GM21360 (cell line): Measurements from ENCODE around the gene CCDC138.
"Not testable (repeated sequence)": the region's sequence is repeated elsewhere in the genome, so short reads cannot be mapped to it uniquely, and the experiment has no call there.

Source experiments
- ATAC-seq: cut with Tn5 transposase; IDR thresholded peaks from one replicate; pipeline ENCODE4 v1.9.1; 2021; ENCODE audit warnings: mild to moderate bottlenecking, moderate library complexity; ENCODE audit not compliant: unreplicated experiment

The CCDC138 gene, protein sequence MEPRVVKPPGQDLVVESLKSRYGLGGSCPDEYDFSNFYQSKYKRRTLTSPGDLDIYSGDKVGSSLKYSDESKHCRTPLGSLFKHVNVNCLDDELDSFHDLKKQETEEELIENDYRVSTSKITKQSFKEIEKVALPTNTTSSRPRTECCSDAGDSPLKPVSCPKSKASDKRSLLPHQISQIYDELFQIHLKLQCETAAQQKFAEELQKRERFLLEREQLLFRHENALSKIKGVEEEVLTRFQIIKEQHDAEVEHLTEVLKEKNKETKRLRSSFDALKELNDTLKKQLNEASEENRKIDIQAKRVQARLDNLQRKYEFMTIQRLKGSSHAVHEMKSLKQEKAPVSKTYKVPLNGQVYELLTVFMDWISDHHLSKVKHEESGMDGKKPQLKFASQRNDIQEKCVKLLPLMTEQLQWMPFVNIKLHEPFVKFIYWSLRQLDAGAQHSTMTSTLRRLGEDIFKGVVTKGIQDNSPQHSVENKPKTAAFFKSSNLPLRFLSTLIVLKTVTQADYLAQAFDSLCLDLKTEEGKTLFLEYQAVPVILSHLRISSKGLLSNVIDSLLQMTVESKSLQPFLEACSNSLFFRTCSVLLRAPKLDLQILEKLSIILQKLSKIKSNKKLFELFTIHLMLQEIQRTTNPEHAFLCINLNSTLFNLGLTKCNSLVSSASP

DNA sequence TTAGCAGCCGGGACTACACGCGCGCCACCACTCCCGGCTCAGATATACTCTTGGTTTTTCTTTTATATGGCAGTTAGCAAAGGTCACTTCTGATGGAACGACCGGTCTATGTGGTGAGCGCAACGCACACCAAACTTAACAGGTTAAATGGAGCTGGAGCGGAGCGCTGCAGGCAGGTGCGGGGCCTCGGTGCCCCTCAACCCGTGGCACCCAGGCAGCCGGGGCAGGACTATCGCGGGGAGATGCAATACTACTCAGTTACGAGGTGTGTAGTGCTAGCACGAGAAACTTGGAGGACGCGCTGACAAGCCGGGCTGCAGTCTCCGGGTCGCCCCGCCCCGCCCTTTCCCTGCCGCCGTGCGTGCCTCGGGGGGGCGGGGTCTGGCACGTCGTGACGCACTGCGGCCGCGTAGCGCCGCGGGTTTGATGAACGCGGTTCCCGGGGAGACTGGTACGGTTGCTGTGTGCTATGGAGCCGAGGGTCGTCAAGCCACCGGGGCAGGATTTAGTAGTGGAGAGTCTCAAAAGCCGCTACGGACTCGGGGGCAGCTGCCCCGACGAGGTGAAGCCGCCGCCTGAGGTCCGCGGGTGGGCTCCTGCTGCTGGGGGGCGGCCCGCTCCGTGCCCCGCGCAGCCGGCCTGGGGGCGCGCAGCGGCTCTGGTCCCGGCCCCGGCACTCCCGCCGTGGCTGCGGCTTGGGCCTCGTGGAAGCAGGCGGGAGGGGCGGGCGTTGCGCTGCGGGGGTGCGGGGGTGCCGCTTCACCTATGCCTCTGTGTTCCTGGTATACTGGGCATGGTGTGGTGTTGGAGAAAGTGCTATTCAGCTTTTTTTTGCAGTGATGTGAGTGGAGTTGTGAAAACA lies at the start of gene CCDC138:
Gene CCDC138, plus strand, starts transcription at position 418 of the 862 bp plus-strand sequence. Its CDS starts 52 bp downstream, at position 470.
- ATAC-seq = peak; percentile 91

DNA sequence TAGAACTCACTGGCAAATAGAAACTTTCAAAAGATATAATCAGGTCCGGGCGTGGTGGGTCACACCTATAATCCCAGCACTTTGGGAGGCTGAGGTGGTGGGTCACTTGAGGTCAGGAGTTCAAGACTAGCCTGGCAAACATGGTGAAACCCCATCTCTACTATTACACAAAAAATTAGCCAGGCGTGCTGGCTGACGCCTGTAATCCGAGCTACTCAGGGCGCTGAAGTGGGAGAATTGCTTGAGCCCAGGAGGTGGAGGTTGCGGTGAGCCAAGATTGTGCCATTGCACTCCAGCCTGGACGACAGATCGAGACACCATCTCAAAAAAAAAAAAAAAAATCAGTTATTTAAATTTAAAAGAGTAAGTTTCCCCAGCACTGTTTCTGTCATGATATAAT lies 28.6 kb upstream of the CCDC138 start:
- not testable (repeated sequence) for ATAC-seq

DNA sequence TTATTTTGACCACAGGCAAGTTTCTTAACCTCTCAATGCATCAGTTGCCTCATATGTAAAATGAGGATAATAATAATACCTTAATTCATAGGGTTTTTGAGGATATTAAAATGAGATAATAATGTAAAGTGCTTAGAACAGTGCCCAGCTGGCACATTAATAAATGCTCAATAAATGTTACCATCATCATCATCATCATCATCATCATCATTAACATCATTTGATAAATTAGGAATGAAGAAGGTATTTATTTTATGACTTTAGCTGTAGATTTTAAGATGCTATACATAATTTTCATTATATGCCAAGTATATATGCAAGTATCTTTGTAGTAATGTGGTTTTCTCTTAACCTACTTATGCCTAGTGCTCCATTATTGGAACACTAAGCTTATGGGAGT lies 24.0 kb upstream of the CCDC138 start:
- not testable (repeated sequence) for ATAC-seq

DNA sequence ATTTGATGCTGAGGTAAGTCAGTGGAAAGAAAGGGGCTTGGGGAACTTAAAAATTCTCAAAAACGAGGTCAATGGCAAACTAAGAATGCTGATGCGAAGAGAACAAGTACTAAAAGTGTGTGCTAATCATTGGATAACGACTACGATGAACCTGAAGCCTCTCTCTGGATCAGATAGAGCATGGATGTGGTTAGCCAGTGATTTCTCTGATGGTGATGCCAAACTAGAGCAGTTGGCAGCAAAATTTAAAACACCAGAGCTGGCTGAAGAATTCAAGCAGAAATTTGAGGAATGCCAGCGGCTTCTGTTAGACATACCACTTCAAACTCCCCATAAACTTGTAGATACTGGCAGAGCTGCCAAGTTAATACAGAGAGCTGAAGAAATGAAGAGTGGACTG lies 19.9 kb upstream of the CCDC138 start:
- not testable (repeated sequence) for ATAC-seq

DNA sequence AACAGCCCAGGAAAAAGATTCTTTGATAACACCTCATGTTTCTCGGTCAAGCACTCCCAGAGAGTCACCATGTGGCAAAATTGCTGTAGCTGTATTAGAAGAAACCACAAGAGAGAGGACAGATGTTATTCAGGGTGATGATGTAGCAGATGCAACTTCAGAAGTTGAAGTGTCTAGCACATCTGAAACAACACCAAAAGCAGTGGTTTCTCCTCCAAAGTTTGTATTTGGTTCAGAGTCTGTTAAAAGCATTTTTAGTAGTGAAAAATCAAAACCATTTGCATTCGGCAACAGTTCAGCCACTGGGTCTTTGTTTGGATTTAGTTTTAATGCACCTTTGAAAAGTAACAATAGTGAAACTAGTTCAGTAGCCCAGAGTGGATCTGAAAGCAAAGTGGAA lies 18.7 kb upstream of the CCDC138 start:
- ATAC-seq = not testable (repeated sequence)

DNA sequence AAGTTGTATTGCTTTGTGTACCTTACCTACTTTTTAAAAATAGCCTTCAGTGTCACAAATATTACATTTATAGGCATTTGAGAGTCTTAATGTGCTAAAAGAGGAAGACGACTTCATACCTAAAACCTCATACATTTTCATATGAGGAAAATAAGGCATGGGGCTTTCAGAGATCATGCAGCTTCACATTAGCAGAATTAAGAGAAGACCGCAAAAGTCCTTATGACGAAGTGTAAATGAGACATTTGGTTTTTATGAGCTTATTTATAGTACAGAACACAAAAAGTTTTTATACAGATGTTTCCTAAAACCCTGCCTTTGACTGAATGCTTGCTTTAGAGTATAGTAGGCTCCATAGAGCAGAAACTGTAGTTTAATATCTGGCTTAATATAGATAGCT lies 10.1 kb upstream of the CCDC138 start:
- ATAC-seq = peak; percentile 78

DNA sequence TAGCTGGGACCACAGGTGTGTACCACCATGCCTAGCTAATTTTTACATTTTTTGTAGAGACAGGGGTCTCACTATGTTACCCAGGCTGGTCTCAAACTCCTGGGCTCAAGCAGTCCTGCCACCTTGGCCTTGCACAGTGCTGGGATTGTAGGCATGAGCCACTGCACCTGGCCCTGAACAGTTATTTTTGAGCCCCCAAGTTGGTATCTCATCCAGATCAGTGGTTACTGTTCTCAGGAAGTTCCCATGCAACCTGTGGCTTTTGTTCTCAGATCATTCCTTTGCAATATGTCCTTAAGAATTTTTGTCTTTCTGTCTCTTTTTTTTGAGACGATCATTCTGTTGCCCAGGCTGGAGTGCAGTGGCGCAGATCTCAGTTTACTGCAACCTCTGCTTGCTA lies 7.7 kb upstream of the CCDC138 start:
- no peak for ATAC-seq

DNA sequence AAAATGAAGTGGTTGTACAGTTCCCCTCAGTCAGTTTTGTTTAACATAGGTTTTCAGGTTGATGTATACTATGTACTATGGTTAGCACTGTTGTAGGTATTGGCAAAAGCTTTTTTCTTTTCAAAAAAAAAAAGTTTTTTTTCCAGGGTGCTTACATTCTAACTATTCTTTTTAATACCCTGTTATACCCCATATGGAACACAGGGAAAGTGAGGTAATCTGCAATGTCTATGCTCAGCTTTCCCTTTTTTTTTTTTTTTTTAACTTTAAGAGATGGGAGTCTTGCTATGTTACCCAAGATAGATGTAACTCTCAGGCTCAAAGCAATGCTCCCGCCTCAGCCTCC lies 590 bp upstream of the CCDC138 start:
- peak; percentile 2 for ATAC-seq

DNA sequence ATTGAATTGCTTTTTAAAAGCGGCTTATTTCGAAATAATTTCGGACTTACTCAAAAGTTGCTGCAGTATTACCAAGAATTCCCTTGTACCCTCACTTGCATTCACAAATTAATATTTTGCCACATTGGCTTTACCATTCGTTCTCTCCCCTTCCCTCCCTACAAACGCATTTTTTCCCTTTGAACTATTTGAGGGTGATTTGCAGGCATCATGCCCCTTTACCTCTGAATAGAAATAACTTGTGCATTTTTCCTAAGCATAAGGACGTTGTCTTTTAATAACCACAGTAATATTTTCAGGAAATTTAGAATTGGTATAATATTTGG lies 608 bp downstream of the CCDC138 start:
- ATAC-seq = no peak

DNA sequence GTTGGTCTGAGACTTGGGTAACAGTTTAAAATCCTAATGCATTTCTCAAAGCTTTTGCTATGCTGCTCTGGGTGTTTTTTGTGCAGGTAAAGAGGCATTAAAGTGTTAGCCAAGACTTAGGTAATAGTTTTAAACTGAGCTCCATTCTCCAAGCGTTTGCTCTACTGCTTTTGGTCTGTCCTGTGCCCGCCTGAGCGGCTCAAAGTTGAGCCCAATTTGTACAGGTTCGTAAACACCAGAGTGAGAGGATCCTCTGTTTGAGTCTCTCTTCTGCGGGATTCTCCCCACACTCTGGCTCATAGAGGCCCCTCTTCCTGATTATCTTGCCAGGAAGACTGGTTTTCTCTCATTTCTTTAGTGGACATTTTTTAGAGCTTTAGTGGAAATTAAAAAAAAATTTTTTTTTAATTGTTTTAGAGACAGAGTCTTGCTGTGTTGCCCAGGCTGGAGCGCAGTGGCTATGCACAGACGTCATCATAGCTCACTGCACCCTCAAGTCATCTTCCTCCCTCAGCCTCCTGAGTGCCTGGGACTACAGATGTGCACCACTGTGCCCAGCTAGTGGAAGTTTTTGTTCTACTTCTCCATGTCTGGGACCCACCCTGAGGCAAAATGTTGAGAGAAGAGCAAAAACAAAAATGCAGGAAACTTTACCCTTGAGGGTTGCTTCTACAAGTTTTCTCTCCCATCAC lies 16.6 kb downstream of the CCDC138 start:
- ATAC-seq = no peak

DNA sequence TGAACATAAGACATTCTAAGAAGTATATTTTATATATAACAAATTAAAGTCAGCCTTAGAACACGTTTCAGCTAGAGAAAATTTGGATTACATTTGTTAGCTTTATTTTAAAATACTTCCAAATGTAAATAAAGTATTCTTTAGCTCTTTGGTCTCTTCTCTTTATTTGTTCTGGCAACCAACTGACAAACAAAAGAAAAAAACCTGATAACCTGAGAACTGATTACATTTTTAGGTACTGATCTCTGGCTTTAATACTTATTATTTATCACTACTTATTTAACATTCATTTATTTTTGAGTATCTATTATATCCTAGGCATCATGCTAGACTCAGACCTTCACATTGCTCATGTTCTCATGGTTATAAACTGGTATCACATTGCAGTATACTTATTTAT lies 18.5 kb downstream of the CCDC138 start:
- ATAC-seq = no peak

DNA sequence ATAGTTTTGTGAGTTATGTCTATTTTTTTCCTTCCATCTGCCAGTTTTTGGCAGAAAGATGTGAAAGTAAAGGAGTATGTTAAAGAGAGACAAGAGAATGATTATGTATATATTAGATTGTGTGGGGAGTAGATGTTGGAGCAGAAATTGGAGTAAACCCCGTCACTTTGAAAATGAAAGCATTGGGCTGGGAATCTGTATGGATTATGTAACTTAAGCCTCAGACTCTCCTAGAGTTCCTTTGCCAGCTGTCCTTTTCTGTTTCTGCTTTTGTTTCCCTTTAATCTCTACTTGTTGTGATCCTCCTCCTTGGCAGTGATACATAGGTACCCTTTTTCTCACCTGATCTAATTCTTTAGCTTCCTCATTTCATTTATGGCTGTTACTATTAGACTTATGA lies 19.2 kb downstream of the CCDC138 start:
- no peak for ATAC-seq

DNA sequence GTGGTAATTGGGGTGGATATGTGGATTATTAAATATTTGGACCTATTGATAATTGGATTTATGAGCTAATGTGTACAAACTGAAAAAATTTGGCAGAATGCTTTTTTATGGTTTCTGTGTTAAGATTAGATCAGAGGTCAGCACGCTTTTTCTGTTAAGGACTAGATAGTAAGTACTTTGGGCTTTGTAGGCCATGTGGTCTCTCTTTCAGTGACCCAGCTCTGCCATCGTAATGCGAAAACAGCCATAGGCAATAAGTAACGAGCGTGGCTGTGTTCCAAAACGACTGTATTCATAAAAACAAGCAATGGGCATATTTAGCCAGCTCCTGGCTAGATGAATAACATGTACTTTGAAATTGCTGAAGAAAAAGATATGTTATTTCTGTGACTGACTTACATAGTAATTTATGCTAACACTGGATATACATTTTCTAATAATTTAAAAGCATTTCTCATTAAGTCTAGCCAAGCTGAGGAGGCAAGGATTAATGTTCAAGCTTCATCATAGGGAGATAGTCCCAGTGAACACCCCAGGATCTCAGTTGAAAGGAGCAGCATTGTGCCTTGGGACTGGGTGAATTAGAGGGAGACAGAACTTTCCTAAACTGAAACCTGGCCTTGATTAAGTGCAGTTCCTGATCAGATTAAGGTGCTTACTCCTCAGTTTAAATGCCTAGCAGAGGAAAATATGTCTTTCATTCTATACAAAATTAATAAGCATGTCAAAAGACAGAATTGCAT lies 20.0 kb downstream of the CCDC138 start:
- ATAC-seq = no peak

DNA sequence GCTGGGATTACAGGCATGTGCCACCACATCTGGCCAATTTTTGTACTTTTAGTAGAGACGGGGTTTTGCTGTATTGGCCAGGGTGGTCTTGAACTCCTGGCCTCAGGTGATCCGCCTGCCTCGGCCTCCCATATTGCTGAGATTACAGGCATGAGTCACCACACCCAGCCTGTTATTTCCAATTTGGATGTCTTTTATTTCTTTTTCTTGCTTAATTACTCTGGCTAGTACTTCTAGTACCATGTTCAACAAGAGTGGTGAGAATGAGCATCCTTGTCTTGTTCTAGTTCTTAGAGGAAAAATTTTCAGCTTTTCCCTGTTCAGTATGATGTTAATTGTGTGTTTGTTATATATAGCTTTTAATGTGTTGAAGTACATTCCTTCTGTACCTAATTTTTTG lies 23.4 kb downstream of the CCDC138 start:
- ATAC-seq = no peak

DNA sequence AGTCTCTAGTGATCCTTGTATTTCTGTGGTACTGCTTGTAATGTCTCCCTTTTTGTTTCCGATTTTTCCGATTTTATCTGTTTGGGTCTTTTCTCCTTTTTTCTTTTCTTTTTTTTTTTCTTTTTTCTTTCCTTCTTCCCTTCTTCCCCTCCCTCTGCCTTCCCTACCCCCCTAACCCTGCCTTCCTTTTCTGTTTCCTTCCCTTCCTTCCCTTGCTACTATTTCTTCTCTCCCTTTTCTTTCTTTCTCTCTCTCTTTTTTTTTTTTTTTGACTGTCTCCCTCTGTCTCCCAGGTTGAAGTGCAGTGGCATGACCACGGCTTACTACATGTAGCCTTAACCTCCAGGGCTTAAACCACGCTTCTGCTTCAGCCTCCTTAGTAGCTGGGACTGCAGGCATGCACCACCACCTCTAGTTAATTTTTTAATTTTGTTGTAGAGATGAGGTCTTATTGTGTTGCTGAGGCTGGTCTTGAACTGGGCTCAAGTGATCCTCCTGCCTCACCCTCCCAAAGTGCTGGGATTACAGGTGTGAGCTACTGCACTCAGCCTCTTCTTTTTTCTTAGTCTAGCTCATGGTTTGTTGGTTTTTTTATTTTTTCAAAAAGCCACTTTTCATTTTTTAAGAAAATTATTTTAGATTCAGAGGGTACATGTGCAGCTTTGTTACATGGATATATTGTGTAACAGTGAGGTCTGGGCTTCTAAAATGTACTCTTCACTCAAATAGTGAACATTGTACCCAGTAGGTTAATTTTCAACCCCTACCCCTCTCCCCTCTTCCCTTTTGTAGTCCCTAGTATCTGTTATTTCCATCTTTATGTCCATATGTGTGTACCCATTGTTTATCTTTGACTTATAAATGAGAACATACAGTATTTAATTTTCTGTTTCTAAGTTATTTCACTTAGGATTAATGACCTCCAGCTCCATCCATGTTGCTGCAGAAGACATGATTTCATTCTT lies 24.7 kb downstream of the CCDC138 start:
- ATAC-seq = no peak

DNA sequence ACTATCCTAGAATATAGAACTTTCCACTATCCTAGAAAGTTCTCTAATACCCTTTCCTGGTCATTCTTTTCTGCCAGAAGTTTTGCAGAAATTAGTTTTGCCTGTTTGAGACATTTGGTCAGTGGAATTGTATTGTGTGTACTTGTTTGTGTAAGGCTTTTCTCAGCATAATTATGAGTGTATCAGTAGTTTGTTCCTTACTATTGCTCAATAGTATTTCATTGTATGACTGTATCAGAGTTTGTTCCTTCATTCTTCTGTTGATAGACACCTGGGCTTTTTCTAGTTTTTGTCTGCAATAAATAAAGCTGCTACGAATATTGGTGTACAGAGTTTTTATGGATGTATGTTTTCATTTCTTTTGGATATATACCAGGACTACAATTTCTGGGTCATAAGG lies 27.2 kb downstream of the CCDC138 start:
- ATAC-seq = no peak

DNA sequence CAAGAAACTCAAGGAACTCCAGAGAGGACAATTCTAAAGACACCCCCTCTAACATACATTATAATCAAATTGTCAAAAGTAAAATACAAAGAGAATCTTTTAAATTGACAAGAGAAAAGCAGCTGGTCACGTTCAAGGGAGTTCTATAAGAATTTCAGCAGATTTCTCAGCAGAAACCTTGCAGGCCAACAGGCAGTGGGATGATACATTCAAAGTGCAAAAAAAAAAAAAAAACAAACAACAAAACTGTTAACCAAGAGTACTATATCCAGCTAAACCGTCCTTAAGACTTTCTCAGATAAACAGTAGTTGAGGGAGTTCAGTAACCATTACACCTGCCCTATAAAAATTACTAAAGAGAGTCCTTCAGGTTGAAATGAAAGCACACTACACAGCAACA lies 33.9 kb downstream of the CCDC138 start:
- no peak for ATAC-seq

DNA sequence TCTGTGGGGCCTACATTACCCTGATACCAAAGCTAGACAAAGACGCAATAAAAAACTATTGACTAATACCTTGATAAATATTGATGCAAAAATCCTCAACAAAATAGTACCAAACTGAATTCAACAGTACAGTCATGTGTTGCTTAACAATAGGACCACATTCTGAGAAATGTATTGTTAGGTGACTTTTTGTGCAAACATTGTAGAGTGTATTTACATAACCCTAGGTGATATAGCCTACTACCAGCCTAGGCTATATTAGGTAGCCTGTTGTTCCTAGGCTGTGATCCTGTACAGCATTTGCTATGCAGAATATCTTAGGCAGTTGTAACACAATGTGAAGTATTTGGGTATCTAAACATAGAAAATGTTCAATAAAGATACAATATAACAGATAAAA lies 36.7 kb downstream of the CCDC138 start:
- no peak for ATAC-seq

DNA sequence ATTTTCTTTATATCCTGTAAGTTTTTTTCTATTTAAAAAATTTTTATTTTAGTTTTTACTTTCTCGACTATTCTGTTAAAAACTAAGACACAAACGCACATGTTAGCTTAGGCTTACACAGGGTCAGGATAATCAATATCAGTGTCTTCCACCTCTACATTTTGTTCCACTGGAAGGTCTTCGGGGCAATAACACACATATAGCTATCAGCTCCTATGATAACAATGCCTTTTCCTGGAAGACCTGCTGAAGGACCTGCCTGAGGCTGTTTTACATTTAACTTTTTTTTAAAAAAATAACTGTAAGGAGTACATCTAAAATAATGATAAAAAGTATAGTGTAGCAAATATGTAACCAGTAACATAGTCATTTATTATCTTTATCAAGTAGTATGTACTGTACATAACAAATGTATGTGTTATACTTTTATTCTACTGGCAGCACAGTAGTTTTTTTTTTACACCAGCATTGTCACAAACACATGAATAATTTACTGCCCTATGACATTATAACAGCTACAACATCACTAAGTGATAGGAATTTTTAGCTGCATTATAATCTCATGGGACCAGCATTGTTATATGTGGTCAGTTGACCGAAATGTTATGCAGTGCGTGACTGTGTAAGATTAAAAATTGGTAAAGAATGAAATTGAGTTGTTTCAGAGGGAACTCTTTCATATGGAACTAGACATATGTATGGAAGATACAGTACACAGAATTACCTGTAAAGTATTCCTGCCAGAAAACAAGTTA lies 37.9 kb downstream of the CCDC138 start:
- ATAC-seq = no peak
